ENCODE measurements around the gene EIPR1.
A peak's percentile ranks its signal among the peaks of the same experiment; 100 is the strongest.

Gene EIPR1

GRCh38 chr2:3241971-3242746 is 135.5 kb downstream of the EIPR1 start:
- no peak overlapping the region for H3K4me3 ChIP-seq (ENCODE audit: low read depth, low read length)
- DNase-seq (ENCODE audit: low read depth) = no peak

DNA sequence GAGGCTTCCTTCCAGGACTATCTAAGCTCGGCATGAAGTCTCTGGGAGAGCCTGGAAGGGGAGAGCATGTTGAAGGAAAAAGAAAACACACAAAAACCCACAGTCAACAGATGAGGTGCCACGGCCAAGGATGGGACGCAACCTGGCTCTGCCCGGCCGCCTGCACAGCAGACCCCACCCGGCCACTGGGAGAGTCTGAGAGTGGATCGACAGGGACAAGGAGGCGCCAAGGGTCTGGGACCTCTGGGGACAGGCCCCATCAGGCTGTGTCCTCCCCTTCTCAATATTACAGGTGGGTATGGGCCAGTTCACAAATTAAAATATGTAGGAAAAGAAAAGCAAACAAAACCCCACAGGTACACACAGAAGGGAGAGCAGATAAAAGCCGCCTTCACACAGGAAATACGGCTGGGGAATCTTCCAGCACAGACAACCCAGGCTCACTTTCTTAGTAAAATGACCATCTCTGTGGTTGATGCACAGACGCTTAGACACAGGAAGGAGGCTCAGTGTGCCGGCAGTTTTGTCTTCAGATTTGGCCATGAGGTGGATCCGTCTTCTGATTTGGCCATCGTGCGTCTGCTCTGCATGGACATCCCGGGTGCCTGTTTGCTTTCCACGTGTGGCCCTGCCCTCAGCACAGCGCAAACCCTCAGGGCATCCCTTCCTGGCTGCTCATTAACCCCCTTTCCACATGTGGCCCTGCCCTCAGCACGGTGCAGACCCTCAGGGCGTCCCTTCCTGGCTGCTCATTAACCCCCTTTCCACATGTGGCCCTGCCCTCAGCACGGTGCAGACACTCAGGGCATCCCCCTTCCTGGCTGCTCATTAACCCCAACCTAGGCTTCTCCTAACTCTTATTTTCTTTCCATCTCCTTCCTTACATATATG is 138.4 kb downstream of the EIPR1 start:
- DNase-seq (ENCODE audit: low read depth) = no peak

DNA sequence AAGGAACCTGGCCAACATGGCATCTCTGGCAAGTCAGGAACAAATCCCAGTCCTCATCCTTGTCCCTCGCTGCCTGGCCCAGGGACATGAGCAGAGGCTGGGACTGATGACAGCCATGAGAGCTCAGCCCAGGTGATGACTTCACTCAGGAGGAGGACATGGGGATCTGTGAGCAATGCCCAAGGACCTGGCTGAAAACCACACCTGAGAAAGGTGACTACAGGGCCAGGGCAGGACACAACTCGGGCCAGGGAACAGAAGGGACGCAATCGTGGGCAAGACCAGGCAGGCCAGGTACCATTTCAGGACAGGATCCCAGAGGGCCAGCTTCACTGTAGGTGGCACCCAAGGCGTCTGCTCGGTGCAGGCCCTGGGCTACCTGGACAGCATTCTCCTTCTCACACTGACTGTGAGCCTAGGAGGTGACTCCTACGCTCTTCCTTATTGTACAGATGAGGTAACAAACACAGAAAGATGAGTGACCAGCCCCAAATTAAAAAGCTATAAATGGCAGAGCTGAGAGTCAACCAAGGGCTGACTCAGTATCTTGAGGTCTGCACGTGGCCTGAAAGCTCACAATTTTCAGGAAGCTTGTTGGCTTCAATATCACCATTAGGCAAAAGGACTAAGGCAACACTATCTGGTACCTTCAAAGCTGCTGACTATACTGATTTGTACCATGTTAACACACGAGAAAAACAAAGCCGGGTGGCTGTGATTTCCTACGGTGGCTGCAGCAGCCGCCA is 141.1 kb downstream of the EIPR1 start:
- DNase-seq (ENCODE audit: low read depth) = no peak
- no peak overlapping the region for H3K4me3 ChIP-seq (ENCODE audit: low read depth, low read length)

More for the DNA sequence above, 138.4 kb downstream of the EIPR1 start:
- H3K4me3 ChIP-seq (ENCODE audit: low read depth, low read length) = no peak overlapping the region

GRCh38 chr2:3233877-3234276 is 143.7 kb downstream of the EIPR1 start:
- DNase-seq (ENCODE audit: low read depth) = no peak
- no peak overlapping the region for H3K4me3 ChIP-seq (ENCODE audit: low read depth, low read length)

DNA sequence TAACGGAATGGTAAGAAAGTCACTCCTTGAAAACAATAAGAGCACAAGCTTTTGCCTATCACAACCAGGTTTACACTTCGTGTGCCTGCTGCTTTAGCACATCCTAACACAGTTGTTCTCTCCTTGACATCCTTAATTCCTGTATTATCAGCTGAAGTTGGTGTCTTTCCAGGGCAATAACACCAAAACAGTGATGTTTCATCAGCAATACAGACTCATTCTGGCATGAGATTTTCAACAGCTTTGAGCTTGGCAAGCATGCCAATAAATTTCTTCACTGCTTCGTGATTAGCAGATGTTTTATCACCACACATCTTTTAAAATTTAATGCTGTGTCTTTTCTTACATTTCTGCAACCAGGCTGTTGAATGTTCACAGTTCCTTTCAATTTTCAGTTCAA is 148.4 kb downstream of the EIPR1 start:
- no peak for DNase-seq (ENCODE audit: low read depth)
- H3K4me3 ChIP-seq (ENCODE audit: low read depth, low read length) = no peak overlapping the region

DNA sequence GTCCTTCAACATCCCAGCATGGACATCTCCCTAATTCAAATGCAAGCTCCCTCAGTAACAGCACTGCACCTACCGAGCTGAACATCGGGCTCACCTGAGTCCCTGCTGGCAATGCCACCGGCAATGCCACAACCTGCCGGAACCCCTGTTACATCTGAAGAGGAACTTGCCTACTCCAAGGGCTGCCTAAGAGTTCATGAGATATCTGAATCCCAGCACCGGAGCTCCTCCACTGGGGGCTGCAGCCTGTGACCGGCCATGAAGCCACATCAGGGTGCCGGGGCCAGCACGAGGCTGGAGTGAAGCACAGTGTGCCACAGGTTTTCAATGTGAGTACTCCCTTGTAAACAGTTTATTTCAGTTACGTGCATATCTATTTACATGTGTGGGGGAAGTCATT is 152.9 kb downstream of the EIPR1 start:
- H3K4me3 ChIP-seq (ENCODE audit: low read depth, low read length) = no peak overlapping the region
- DNase-seq (ENCODE audit: low read depth) = no peak

GRCh38 chr2:3223080-3223923 is 154.3 kb downstream of the EIPR1 start:
- DNase-seq (ENCODE audit: low read depth) = peak; percentile 27
- H3K4me3 ChIP-seq (ENCODE audit: low read depth, low read length) = no peak overlapping the region

DNA sequence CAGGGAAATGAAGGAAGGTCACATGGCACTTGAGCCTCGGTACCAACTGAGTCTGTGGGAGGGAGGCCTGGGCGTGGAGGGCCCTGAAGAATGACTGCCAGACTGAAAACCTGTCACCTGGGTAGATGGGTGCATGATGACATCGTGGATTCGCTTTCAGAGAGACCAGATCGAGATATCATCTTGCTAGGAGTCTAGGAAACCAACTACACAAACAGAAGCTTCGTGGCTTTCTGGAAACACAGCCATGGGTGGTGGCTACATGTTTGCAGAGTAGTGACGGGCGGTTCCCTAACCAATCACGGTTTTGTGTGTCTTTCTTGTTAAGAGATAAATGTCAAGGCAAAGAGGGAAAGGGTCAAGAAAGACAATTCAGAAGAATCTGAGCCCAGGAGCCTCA is 155.0 kb downstream of the EIPR1 start:
- H3K4me3 ChIP-seq (ENCODE audit: low read depth, low read length) = no peak overlapping the region
- no peak for DNase-seq (ENCODE audit: low read depth)

DNA sequence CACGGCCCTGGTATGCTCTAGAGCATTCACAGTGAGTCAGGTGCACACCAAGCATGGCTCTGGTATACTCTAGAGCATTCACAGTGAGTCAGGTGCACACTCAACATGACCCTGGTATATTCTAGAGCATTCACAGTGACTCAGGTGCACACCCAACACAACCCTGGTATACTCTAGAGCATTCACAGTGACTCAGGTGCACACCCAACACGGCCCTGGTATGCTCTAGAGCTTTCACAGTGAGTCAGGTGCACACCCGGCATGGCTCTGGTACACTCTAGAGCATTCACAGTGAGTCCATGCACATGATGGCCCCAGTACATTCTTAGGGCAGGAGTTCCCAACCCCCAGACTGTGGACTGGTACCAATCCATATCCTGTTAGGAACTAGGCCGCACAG is 158.1 kb downstream of the EIPR1 start:
- DNase-seq (ENCODE audit: low read depth) = no peak
- H3K4me3 ChIP-seq (ENCODE audit: low read depth, low read length) = no peak overlapping the region

DNA sequence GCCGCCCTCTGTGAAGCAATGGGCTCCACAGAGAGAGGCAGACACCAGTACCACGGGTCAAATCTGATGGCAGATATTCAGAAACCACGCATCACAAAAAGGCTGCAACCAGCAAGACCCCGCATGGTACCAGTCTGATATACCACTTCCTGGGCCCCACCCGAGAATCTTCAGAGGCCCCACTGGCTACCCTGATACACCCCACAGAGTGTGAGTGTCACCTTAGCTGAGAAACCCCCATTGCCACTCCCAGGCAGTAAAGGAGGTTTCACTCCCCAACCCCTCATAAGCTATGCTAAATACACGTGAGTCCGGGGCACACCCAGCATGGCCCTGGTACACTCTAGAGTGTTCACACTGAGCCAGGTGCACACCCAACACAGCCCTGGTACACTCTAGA is 160.0 kb downstream of the EIPR1 start:
- no peak overlapping the region for H3K4me3 ChIP-seq (ENCODE audit: low read depth, low read length)
- DNase-seq (ENCODE audit: low read depth) = no peak

DNA sequence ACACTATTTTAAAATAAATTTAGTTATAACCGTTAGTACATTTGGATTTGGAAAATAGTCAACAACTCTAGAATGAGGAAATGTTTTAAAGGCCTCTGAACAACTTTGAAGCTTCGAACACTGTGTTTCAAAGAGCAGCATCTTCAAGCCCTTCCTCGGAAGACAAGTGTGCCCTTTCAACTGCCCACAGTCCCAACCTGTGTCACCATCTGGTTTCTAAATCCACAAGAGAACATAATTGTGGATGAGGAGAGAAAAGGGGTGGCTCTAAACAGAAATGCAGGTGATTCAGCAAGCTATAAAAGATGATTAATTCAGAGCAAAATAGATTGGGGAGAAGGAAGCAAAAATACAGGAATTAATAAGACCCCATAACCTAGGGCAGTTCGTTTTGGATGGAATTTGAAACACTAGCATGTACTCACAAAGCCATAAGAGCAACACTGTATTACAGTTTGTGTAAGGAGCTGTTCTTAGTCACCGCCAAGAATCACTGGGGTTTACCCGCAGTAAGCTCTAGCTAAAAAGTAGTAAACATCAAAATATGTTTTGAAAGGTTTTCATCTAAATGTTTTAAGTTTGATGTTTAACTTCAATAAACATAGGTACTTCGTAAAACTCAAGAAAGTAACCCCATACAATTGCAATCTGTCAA is 160.7 kb downstream of the EIPR1 start:
- DNase-seq (ENCODE audit: low read depth) = no peak

DNA sequence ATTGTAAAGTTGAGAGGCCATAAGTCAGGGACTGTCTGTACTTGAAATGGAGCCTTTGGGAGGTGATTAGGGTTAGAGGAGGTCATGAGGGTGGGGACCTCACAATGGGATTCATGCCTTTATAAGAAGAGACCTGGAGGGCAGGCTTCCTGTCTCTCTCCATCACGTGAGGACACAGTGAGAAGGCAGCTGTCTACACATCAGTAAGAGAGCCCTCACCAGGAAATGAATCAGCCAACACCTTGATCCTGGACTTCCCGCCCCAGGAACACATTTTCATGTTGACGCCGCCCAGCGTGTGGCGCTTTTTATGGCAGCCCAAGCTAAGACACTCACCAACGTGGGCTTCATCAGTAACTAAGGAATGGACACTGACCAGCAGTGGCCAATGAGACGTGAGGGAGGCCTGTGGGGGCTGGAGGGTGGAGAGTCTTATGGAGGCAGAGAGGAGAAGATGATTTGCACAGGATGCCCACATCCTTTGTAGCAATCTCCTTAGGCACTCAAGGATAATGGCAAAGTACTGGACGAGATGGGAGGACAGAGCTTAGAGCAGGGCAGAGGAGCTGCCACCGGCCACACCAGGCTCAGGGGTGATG is 162.7 kb downstream of the EIPR1 start:
- no peak for DNase-seq (ENCODE audit: low read depth)
- H3K4me3 ChIP-seq (ENCODE audit: low read depth, low read length) = no peak overlapping the region

More for the DNA sequence above, 160.7 kb downstream of the EIPR1 start:
- no peak overlapping the region for H3K4me3 ChIP-seq (ENCODE audit: low read depth, low read length)

DNA sequence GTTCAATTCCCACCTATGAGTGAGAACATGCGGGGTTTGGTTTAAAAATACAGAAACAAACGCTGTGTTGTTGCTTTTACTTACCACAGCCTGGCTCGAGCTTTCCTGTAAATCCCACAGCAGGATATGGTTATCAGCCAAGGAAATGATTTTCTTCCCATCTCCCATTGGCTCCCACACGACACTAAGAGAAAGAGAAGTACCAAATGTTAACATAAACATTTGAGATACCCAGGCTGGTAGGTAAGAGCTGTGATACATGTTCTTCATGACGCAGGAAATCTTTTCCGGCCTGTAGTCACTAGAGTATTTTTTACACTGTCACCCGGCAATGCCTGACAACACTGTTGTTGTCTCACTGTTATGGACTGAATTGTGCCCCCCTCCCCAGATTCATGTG is 163.6 kb downstream of the EIPR1 start:
- H3K4me3 ChIP-seq (ENCODE audit: low read depth, low read length) = no peak overlapping the region
- DNase-seq (ENCODE audit: low read depth) = no peak

GRCh38 chr2:3212984-3213383 is 164.6 kb downstream of the EIPR1 start:
- no peak for DNase-seq (ENCODE audit: low read depth)
- H3K4me3 ChIP-seq (ENCODE audit: low read depth, low read length) = no peak overlapping the region

DNA sequence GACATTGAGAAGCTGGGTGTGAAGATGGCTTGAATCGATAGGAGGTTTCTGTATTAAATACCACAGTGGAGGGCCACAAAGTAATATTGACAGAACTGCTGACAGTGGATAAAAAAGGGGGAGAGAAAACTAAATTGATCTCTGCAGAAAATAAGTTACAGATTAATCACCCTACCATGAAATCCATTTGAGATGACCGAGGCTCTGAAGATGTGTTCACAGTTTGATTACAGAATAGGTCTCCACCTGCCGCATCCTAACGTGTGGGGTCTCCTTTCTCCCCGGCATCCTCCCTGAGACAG is 165.6 kb downstream of the EIPR1 start:
- no peak overlapping the region for H3K4me3 ChIP-seq (ENCODE audit: low read depth, low read length)
- no peak for DNase-seq (ENCODE audit: low read depth)

DNA sequence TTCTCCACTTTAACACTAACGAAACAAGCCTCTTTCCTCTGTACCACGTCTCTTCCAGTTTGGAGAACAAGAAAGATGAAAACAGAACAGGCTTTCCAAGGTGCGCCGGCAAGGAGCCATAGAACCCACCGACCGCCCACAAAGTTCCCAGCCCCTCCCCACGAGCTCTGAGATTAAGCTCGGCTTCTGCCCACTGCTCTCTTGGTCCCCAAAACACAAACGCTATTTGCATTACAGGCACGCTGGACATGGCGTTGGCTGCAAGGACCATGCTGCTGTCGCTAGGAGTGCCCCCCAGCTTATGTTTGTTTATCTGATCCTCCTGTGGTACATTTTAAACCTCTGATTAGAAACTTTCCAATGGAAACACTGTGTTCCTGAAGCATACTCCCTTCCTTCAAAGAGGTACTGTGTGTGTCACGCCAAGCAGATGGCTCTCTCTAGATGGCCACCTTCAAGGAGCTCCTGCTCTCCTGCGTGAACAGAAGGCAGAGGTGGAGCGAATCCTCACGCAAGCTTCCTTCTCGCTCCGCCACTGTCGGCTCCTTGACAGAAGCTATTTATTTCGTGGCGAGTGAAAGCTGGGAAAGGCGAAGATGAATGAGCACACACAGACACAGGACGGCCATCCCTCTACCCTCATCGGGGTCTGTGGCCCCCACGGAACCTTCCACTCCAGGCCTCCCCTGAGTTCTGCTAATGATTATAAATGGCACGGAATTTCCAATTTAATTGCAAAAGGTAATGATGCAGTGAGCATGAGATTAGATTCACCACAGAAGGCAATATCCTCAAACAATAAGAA is 166.2 kb downstream of the EIPR1 start:
- H3K4me3 ChIP-seq (ENCODE audit: low read depth, low read length) = no peak overlapping the region
- DNase-seq (ENCODE audit: low read depth) = no peak

DNA sequence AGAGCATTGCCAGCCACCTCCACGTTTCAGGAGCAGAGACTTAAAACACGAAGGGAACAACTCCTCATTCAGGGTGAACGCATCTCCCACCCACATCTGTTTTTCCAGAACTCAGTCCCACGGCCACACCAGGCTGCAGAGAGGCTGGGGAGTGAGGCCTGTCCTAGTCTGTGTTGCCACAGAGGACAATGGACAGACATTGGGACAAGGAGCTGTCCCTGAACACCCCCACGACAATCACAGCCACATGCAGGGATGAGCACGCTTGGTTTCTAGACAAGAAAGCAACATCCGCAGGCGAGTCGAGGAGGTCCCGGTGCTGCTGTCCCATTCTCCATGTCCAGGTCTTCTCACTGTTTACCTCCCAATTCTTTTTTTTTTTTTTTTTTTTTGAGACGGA is 167.4 kb downstream of the EIPR1 start:
- no peak for DNase-seq (ENCODE audit: low read depth)
- H3K4me3 ChIP-seq (ENCODE audit: low read depth, low read length) = no peak overlapping the region

GRCh38 chr2:3209258-3209657 is 168.4 kb downstream of the EIPR1 start:
- no peak for DNase-seq (ENCODE audit: low read depth)
- no peak overlapping the region for H3K4me3 ChIP-seq (ENCODE audit: low read depth, low read length)
